AG08396 (cell line): ENCODE results near the gene TAGLN3.
"Not testable (repeated sequence)": the region's sequence is repeated elsewhere in the genome, so short reads cannot be mapped to it uniquely, and the experiment has no call there.

ENCODE experiments used
- DNase-seq: peaks from one replicate; pipeline ENCODE4 v3.0.0; 2012; ENCODE audit warnings: low spot score, mixed read lengths

Gene TAGLN3

DNA sequence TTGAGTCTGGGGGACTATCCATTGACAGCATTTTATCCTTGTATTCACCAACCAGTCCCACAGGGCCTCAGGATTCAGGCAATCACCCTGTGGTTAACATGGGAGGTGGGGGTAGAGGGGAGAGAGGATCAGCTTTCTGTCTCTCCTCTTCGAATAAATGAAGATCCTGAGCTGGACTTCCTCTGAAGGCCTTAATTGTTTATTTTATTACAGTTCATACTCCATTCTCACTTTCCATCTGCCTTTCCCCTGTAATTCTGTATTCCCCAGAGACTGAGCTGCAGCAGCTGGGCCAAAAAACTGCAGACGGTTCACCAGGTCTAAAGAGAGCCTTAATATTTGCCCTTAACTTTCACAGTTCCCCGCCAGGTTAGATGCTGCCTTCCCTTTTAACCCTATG lies 11.9 kb downstream of the TAGLN3 start:
- no peak for DNase-seq

- DNase-seq: no peak
These were observed 12.7 kb downstream of the TAGLN3 start for GRCh38 chr3:112011376-112011940.

DNA sequence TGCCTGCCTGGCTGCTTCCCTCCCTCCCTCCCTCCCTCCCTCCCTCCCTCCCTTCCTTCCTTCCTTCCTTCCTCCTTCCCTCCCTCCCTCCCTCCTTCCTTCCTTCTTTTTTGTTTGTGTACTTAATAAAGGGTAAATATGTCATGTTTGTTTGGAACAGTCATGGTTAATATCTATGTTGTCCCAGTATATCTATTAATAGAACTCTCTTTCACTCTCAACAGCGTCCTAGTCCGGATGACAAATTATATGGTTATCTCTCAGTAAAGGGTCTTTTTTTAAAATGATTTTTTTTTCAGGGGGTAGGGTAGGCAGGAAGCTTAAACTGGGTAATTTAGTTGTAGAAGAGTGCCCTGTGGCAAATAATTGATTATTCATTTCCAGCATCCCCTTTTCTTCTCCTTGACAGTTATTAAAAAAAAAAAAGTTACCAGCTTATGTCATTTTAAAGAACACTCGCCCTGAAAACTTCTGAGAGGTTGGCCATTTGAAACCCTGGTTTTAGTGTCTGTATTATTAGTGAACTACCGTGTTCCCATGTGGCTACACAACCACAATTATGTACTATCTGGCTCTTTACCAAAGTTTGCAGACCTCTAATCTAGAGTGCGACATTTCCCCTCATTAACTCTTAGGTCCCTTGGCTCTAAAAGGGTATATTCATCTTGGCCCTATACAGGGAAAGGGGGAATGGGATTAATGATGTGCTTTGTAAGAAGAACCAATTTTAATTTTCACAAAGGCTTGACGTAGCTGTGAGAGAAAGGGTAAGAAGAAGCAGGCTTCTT lies 13.7 kb downstream of the TAGLN3 start:
- DNase-seq: no peak

DNA sequence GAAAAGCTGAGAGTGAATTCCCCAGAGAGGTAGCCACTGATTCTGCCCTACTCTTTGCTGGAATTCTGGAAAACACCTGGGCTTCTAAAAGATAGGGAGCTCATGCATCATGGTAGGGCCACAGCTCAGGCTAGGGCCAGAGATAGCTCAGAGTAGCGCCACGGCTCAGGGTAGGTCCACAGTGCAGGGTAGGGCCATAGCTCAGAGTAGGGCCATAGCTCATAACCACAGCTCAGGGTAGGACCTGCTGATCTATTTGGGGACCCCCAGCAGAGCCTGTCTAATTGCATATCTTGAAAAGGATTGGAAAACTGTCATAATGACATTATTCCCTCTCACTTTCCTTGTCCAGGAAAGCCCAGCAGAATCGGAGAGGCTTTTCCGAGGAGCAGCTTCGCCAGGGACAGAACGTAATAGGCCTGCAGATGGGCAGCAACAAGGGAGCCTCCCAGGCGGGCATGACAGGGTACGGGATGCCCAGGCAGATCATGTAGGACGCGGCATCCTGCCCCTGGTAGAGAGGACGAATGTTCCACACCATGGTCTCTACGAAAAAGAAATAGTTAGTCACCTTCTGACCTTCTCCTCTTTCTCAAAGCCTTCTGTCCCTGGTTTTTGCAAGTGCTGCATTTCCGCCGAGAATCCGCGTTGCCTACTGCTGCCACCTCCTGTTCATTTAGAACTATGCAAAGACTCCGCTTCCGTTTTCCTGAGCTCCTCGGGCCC lies 14.5 kb downstream of the TAGLN3 start:
- DNase-seq: peak; percentile 62

GRCh38 chr3:112013784-112014143 lies 15.0 kb downstream of the TAGLN3 start:
- DNase-seq: no peak

- no peak for DNase-seq
These were observed 18.4 kb downstream of the TAGLN3 start for GRCh38 chr3:112017091-112017490.

DNA sequence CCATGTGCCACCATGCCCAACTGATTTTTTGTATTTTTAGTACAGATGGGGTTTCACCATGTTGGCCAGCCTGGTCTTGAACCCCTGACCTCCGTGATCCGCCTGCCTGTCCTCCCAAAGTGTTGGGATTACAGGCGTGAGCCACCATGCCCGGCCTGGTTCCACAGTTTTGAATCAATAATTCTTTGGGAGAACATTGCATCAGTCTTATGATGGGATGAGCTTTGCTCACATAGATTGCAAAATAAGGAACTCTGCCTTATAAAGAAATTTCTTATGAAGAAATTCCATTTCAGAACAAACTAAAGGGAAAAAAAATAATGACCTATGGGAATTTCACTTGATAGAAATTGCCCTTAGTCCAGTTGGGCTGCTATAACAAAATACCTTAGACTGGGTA lies 20.0 kb downstream of the TAGLN3 start:
- no peak for DNase-seq

- DNase-seq: no peak
These were observed 21.0 kb downstream of the TAGLN3 start for GRCh38 chr3:112019716-112020115.

- no peak for DNase-seq
These were observed 22.0 kb downstream of the TAGLN3 start for GRCh38 chr3:112020674-112021085.

- no peak for DNase-seq
These were observed 28.4 kb downstream of the TAGLN3 start for GRCh38 chr3:112027142-112027541.

- no peak for DNase-seq
These were observed 29.1 kb downstream of the TAGLN3 start for GRCh38 chr3:112027826-112028225.

- DNase-seq: no peak
These were observed 32.2 kb downstream of the TAGLN3 start for GRCh38 chr3:112030901-112031300.

DNA sequence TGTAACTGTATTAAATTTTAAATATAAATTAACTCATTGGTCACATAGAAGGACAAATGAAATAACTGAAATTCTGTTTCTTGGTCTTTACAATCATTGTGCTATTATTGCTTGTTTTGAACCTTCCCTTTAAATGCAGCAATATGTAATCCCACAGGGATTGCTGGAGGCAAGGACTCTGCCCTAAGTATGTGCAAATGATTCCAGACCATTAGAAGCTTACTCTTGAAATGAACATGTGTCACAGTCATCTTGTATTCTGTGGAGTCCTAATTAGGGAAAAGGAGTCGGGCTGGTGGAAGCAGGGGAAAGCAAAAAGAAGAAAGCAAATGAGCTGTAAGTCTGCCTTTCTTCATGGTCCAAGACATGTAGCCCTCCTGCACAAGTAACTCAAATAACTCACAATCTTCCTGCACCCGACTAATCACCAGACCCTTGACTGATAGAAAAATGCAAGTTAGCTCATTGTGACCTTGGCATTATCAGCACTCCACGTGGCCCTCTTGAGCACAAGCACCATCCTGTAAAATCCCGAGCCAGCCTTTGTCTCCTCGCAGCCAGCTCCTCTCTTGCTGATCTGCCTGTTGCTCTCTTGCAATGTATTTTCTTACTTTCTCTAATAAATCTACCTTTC lies 33.5 kb downstream of the TAGLN3 start:
- no peak for DNase-seq

DNA sequence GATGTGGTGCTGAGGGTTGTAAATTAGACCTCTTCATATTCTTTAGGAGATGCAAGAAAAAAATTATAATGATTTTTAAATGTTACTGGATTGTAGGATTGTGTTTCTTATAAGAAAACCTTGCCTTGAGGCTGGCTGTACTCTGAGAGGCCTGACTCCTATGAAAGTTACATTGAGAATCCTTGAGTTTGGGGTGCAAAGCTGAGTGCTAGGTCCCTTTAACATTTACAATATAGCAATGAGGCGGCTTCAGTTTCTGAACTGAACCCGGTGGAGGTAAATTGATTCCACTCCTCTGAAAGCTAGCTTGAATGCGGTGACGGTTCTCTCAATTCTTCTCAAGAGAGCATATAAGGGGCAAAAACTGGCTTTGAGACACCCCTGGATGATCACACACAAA lies 35.7 kb downstream of the TAGLN3 start, which contains the start of gene TMPRSS7:
TMPRSS7 (plus strand) TSS at position 301 of the 400 bp plus-strand sequence. CDS start 110 bp downstream, outside the sequence.
- no peak for DNase-seq

- no peak for DNase-seq
These were observed 36.5 kb downstream of the TAGLN3 start for GRCh38 chr3:112035241-112035640.

- DNase-seq: not testable (repeated sequence)
These were observed 38.5 kb downstream of the TAGLN3 start for GRCh38 chr3:112037194-112037593.

DNA sequence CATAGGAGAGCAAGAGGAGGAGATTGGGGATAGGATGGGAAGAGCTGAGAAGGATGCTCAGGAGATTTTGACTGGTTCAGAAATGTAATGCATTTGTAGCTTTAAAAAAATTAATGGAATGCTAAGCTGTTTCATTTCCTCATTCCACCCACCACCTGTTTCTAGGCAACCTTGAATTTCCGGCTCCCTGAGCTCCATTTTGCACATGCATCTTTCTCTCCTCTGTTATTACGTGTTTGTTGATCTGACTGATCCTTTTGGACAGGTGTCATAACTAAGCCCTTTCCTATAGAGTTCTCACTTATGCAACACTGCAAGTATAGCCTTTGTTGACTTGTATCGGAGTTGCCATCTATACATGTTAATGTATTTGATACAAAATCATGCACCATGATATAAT lies 40.1 kb downstream of the TAGLN3 start:
- DNase-seq: no peak

DNA sequence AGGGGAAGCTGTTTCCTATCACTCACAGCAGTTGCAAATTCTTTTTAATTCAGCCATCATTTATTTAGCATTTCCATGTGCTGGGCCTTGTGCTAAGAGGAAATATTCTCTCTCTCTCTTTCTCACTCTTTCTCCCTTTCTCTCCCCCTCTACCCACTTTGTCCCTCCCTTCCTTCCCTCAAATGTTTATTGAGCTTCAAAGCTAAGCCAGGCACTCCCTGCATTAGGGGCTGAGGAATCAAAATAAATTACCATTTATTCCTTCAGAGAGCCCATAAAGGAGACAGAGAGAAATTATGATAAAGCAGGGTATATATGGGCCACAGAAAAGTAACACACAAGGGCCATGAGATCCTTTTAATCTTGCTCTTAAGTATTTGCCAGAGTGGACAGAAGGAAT lies 42.6 kb downstream of the TAGLN3 start:
- DNase-seq: no peak

DNA sequence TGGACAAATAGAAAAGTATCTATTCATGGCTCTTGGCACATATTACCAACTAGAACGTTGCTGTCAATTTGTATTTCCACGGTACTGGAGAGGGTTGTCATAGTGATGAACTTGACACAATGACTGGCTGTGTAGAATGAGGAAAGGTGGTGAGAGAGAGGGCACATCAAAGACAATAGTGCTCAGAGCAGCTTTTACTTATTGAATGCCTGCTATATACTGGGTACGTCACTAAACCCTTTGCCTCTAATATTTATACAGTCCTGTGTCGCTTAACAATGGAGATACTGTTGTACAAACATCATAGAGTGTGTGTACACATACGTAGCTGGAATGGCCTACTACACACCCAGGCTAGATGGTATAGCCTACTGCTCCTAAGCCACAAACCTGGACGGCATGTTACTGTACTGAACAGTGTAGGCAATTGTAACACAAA lies 44.1 kb downstream of the TAGLN3 start:
- DNase-seq: no peak

- DNase-seq: peak; percentile 74
These were observed 45.0 kb downstream of the TAGLN3 start for GRCh38 chr3:112043621-112044201.

- DNase-seq: no peak
These were observed 47.9 kb downstream of the TAGLN3 start for GRCh38 chr3:112046599-112046998.

- DNase-seq: no peak
These were observed 48.5 kb downstream of the TAGLN3 start for GRCh38 chr3:112047264-112047663.
